Cardiac muscle cell (in vitro differentiated cells and primary cell): ENCODE measurements around the gene RNF39. TPM values are rescaled to one million over a fixed set of nuclear protein-coding genes. Genes with fewer than 3 reads are reported as not detected.

ENCODE experiments used
- DNase-seq, 2 donors: peaks; one replicate each; pipeline versions ENCODE4 v3.0.0 to v3.0.0-alpha.2; 2010 to 2017; ENCODE audit warnings: low read depth in 1 of 2, low spot score in 1 of 2
- H3K27ac ChIP-seq: fragments of 200-600 bp; sonication (generic); 2 replicates; pipeline ENCODE4 v1.5.1; 2016
- H3K27me3 ChIP-seq: fragments of 200-600 bp; sonication (generic); 2 replicates; pipeline ENCODE4 v1.6.0; 2016; ENCODE audit warnings: control low read depth
- H3K36me3 ChIP-seq: fragments of 200-600 bp; sonication (generic); 2 replicates; pipeline ENCODE4 v1.5.1; 2016; ENCODE audit warnings: control low read depth
- H3K4me1 ChIP-seq: fragments of 200-600 bp; sonication (generic); 2 replicates; pipeline ENCODE4 v1.8.1; 2017; ENCODE audit warnings: low read depth, mild to moderate bottlenecking, mixed run types
- H3K4me3 ChIP-seq: fragments of 200-600 bp; sonication (generic); 2 replicates; pipeline ENCODE4 v1.5.1; 2016; ENCODE audit warnings: mild to moderate bottlenecking
- H3K9me3 ChIP-seq: fragments of 200-600 bp; sonication (generic); 2 replicates; pipeline ENCODE4 v1.5.1; 2017; ENCODE audit warnings: low read depth, mild to moderate bottlenecking, control low read depth
- CTCF ChIP-seq: IDR thresholded peaks from 2 replicates; pipeline ENCODE4 v1.5.1; 2012; ENCODE audit warnings: low read depth, mild to moderate bottlenecking, low read length
- polyA plus RNA-seq: library from polyadenylated mRNA; unstranded; fragments of >200 nt; fragmentation: Nextera tagmentation; extraction: Ambion mirVana; gene quantifications from 2 replicates; pipeline ENCODE4 v1.2.1, GENCODE V29; 2016
- total RNA-seq: library from RNA; depleted of rRNA; stranded (reverse); fragments of >200 nt; gene quantifications from 2 replicates; pipeline ENCODE4 v1.2.3, GENCODE V29; 2016

Gene RNF39
- total and polyA plus RNA-seq, 2 experiments from 2014 or later: 0.46 TPM; not detected in 1

GRCh38 chr6:30066577-30067459, 8.8 kb downstream of the RNF39 start, which contains the start of gene PPP1R11:
PPP1R11 (plus strand) TSS chr6:30067198; CDS start chr6:30067411, 213 bp downstream.
- TF ChIP-seq CTCF: no peak
- Histone ChIP-seq H3K4me1 (no peaks in the 10 kb centered on the region), H3K4me3 (peak within 1 kb of the TSS; percentile 48), H3K27ac (peak within 1 kb of the TSS; percentile 86), H3K36me3 (no peaks in the 10 kb centered on the region), H3K9me3 (no peaks in the 10 kb centered on the region), H3K27me3 (peaks cover 19% of the 10 kb centered on the region)
- DNase-seq: peak; percentile 99 to 100

- no peak for TF ChIP-seq CTCF
- DNase-seq: no peak
- Histone ChIP-seq H3K4me1 (no peaks in the 10 kb centered on the region), H3K27ac (peak overlapping the region; percentile 86), H3K9me3 (no peaks in the 10 kb centered on the region), H3K36me3 (no peaks in the 10 kb centered on the region), H3K27me3 (peaks cover 12% of the 10 kb centered on the region), H3K4me3 (peak overlapping the region; percentile 48)
These were observed 9.5 kb downstream of the RNF39 start for GRCh38 chr6:30066082-30066481.

- H3K4me1 ChIP-seq: no peaks in the 10 kb centered on the region
- no peaks in the 10 kb centered on the region for H3K9me3 ChIP-seq
- no peaks in the 10 kb centered on the region for H3K36me3 ChIP-seq
- no peaks in the 10 kb centered on the region for H3K27me3 ChIP-seq
- no peak for DNase-seq
- TF ChIP-seq CTCF: no peak
- H3K27ac ChIP-seq: no peak overlapping the region
- no peak overlapping the region for H3K4me3 ChIP-seq
These were observed 12.3 kb downstream of the RNF39 start for GRCh38 chr6:30063315-30063714.

GRCh38 chr6:30062471-30063178, 12.9 kb downstream of the RNF39 start:
- Histone ChIP-seq H3K4me3 (peak overlapping the region; percentile 86), H3K27me3 (no peaks in the 10 kb centered on the region), H3K9me3 (no peaks in the 10 kb centered on the region), H3K27ac (no peak overlapping the region), H3K36me3 (no peaks in the 10 kb centered on the region), H3K4me1 (no peaks in the 10 kb centered on the region)
- no peak for TF ChIP-seq CTCF
- no peak for DNase-seq

GRCh38 chr6:30061858-30062458, 13.6 kb downstream of the RNF39 start:
- no peak for TF ChIP-seq CTCF
- H3K9me3 ChIP-seq: no peaks in the 10 kb centered on the region
- H3K4me1 ChIP-seq: no peaks in the 10 kb centered on the region
- no peaks in the 10 kb centered on the region for H3K36me3 ChIP-seq
- no peaks in the 10 kb centered on the region for H3K27me3 ChIP-seq
- H3K4me3 ChIP-seq: peak overlapping the region; percentile 86
- peak overlapping the region; percentile 93 for H3K27ac ChIP-seq
- no peak for DNase-seq
